AG04449 (cell line): ENCODE data around the gene B3GNT5.
A peak's percentile ranks its signal among the peaks of the same experiment; 100 is the strongest.

Experiments used
- CTCF ChIA-PET: fragments of 350-600 bp; formaldehyde crosslinking; extraction: SDS; loops from one replicate; lab custom pipeline; 2021; ENCODE audit warnings: antibody characterized with exemption; lab: Yijun Ruan, JAX
- POLR2A ChIA-PET: fragments of 400-600, 350-600 bp; formaldehyde crosslinking; extraction: SDS; loops from one replicate; lab custom pipeline; 2020; ENCODE audit warnings: antibody characterized with exemption, inconsistent platforms; lab: Yijun Ruan, JAX
- DNase-seq: peaks from one replicate; pipeline ENCODE4 v3.0.0-alpha.2; 2010; ENCODE audit warnings: low read depth, low spot score
- H3K4me3 ChIP-seq: 2 replicates; pipeline ENCODE4 v1.5.1; 2011; ENCODE audit warnings: low read depth, mild to moderate bottlenecking, control low read depth, low read length
- CTCF ChIP-seq: IDR thresholded peaks from one replicate; pipeline ENCODE4 v1.5.1; 2011; ENCODE audit warnings: mild to moderate bottlenecking, moderate library complexity, low read length, control low read depth, inconsistent platforms; ENCODE audit not compliant: insufficient read depth; ENCODE audit errors: missing control alignments

Gene B3GNT5

GRCh38 chr3:183296944-183297343 is 43.9 kb downstream of the B3GNT5 start:
- no peak for TF ChIP-seq CTCF
- ChIA-PET CTCF (no interaction called here), POLR2A (no interaction called here)
- H3K4me3 ChIP-seq: no peak overlapping the region
- DNase-seq: no peak

- TF ChIP-seq CTCF: no peak
- peak; percentile 73 for DNase-seq
- peak overlapping the region; percentile 32 for H3K4me3 ChIP-seq
- CTCF ChIA-PET: no interaction called here
- POLR2A ChIA-PET: interaction anchor here (0.6 to 0.9 kb wide), 2 partner anchors 12 to 152 kb away, joined by 3 read pairs; no protein-coding TSS in a partner anchor
These were observed 45.7 kb downstream of the B3GNT5 start for GRCh38 chr3:183298701-183299153.

- CTCF ChIA-PET: no interaction called here
- TF ChIP-seq CTCF: no peak
These were observed 46.9 kb downstream of the B3GNT5 start for GRCh38 chr3:183299976-183300375.

GRCh38 chr3:183300996-183301562 is 48.0 kb downstream of the B3GNT5 start:
- POLR2A ChIA-PET: no interaction called here
- CTCF ChIA-PET: interaction anchor here (0.7 kb wide), 1 partner anchor 139 kb away, joined by 3 read pairs; no protein-coding TSS in a partner anchor
- peak; percentile 49 for DNase-seq
- TF ChIP-seq CTCF: no peak
- no peak overlapping the region for H3K4me3 ChIP-seq

More at GRCh38 chr3:183299976-183300375, 46.9 kb downstream of the B3GNT5 start:
- POLR2A ChIA-PET: no interaction called here
- H3K4me3 ChIP-seq: no peak overlapping the region
- no peak for DNase-seq

- ChIA-PET CTCF (no interaction called here), POLR2A (no interaction called here)
- no peak for TF ChIP-seq CTCF
- H3K4me3 ChIP-seq: no peak overlapping the region
- no peak for DNase-seq
These were observed 49.0 kb downstream of the B3GNT5 start for GRCh38 chr3:183301937-183302580.

GRCh38 chr3:183303690-183304089 is 50.6 kb downstream of the B3GNT5 start:
- H3K4me3 ChIP-seq: no peak overlapping the region
- ChIA-PET POLR2A (no interaction called here), CTCF (interaction anchor here (0.8 kb wide), 1 partner anchor 80 kb away, joined by 5 read pairs; no protein-coding TSS in a partner anchor)
- TF ChIP-seq CTCF: no peak
- no peak for DNase-seq
